ENCODE data around the gene MAGI1.
"Not testable (repeated sequence)": the region's sequence is repeated elsewhere in the genome, so short reads cannot be mapped to it uniquely, and the experiment has no call there.

Gene MAGI1

GRCh38 chr3:65902304-65902793 is 136.4 kb downstream of the MAGI1 start:
- no peak for DNase-seq (ENCODE audit: low spot score)

GRCh38 chr3:65901226-65901625 is 137.5 kb downstream of the MAGI1 start:
- DNase-seq (ENCODE audit: low spot score) = no peak

- no peak for DNase-seq (ENCODE audit: low spot score)
Measured at GRCh38 chr3:65899226-65899625, 139.5 kb downstream of the MAGI1 start.

GRCh38 chr3:65897766-65898165 is 141.0 kb downstream of the MAGI1 start:
- DNase-seq (ENCODE audit: low spot score) = no peak

- DNase-seq (ENCODE audit: low spot score) = no peak
Measured at GRCh38 chr3:65896321-65896720, 142.4 kb downstream of the MAGI1 start.

- peak; percentile 44 for DNase-seq (ENCODE audit: low spot score)
Measured at GRCh38 chr3:65894679-65895453, 143.9 kb downstream of the MAGI1 start.

DNA sequence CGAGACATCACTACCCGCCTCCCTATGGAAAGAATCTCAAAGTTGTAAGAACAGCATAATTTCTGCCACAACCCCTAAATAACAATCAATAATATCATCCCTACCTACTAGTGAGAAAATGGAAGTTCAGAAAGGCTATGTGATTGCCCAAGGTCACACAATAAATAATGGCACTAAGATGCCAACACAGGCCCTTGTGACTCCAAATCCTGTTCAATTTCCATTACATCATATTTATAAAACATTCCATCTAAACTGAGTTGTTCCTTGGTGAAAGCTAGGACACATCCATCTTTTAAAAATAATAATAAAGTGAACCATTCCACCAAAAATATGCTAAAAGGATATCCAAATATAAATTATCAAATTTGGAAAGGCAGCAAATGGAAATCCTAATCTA is 144.6 kb downstream of the MAGI1 start:
- no peak for DNase-seq (ENCODE audit: low spot score)

GRCh38 chr3:65893631-65894030 is 145.1 kb downstream of the MAGI1 start:
- no peak for DNase-seq (ENCODE audit: low spot score)

GRCh38 chr3:65891477-65891876 is 147.2 kb downstream of the MAGI1 start:
- DNase-seq (ENCODE audit: low spot score) = not testable (repeated sequence)

GRCh38 chr3:65890328-65890727 is 148.4 kb downstream of the MAGI1 start:
- no peak for DNase-seq (ENCODE audit: low spot score)

- DNase-seq (ENCODE audit: low spot score) = no peak
Measured at GRCh38 chr3:65889707-65890099, 149.0 kb downstream of the MAGI1 start.

- DNase-seq (ENCODE audit: low spot score) = peak; percentile 86
Measured at GRCh38 chr3:65888980-65889706, 149.6 kb downstream of the MAGI1 start.

DNA sequence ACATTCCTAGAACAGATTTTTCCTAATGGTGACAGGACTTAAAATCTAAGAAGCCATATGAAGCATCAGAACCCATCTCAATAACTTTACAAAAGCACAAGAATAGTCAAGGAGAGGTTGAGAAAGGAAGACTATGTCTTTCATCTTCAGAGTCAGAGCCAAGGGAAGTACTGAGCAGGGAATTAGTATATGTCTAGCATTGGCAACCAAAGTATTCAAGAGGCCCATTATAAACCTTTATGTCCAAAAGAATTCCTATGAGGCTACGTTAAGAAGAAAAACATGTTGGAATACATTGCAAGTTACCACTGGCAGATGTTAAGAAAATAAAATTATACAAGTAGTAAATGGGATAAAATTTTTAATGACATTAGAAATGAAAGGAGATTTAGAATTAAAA is 150.5 kb downstream of the MAGI1 start:
- no peak for DNase-seq (ENCODE audit: low spot score)

GRCh38 chr3:65886391-65886790 is 152.3 kb downstream of the MAGI1 start:
- DNase-seq (ENCODE audit: low spot score) = no peak

- DNase-seq (ENCODE audit: low spot score) = no peak
Measured at GRCh38 chr3:65884071-65884470, 154.6 kb downstream of the MAGI1 start.

DNA sequence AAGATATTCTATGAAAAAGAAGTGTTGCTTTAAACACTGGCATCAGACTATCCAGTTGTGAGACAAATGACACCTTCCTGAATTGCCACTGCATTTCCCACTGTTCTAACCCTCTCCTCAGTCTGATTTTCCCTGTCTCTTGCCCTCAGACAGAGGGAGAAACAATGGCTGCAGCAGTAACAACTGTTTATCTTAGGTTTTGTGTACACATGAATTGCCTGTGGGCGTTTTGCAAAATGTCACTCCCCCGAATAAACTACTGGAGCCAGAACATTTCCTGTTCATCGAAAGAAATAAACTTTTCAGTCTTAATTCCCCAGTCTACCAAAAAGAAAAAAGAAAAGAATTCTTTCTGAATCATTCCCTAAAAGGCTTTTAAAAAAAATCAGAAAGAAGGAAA is 155.1 kb downstream of the MAGI1 start:
- peak; percentile 27 for DNase-seq (ENCODE audit: low spot score)

DNA sequence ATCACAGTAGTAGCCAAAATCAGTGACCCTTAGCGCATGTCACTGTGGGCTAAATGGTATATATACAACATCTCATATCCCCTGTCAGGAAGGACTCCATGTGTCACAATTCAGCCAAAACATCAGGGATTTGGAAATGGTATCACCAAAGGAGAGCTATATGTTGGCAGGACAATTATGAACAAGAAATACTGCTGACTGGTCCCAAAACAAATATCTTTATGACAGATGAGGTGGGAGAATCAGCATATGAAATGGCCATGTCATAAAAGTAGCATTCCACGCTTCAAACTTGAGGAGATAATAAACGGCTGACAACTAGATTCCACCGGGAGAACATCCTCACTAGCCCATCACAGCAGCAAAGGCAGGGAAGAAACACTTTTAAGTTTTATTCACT is 158.4 kb downstream of the MAGI1 start:
- DNase-seq (ENCODE audit: low spot score) = no peak

DNA sequence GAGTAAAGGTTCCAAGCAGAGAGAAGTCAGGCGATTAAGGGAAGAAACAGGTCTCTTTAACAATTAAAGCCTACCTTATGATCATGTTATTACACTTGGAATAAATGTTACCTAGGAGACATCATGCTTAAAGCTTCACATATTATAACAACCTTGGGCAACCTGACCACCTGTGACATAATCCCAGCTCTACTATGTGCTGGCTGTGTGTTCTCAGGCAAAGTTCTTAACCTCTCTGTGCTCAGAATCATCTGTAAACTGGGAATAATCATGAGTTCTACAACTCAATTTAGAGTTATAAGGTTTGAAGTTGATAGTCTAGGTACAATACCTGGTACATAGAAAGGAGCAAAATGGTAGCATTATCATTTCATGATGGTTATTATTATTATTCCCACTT is 159.3 kb downstream of the MAGI1 start:
- DNase-seq (ENCODE audit: low spot score) = no peak

GRCh38 chr3:65878831-65879230 is 159.9 kb downstream of the MAGI1 start:
- no peak for DNase-seq (ENCODE audit: low spot score)

DNA sequence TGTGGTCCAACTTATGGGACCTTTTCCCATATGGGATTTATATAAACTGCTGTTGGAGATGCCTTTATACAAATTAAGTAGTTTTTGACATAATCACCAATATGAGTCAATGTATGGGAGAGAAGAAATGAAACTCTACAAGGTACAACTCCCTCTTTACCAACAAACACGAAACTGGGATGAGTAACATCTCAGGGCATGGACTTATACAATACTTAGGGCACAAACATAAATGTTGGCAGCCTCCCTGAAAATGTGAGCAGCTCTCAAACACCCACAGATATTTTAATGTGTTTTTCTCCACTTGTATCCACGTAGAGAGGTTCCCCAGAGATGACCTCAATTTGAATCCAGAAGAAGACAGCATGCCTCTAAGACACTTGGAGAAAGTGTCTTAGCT is 161.6 kb downstream of the MAGI1 start:
- no peak for DNase-seq (ENCODE audit: low spot score)

- no peak for DNase-seq (ENCODE audit: low spot score)
Measured at GRCh38 chr3:65876028-65876420, 162.7 kb downstream of the MAGI1 start.

DNA sequence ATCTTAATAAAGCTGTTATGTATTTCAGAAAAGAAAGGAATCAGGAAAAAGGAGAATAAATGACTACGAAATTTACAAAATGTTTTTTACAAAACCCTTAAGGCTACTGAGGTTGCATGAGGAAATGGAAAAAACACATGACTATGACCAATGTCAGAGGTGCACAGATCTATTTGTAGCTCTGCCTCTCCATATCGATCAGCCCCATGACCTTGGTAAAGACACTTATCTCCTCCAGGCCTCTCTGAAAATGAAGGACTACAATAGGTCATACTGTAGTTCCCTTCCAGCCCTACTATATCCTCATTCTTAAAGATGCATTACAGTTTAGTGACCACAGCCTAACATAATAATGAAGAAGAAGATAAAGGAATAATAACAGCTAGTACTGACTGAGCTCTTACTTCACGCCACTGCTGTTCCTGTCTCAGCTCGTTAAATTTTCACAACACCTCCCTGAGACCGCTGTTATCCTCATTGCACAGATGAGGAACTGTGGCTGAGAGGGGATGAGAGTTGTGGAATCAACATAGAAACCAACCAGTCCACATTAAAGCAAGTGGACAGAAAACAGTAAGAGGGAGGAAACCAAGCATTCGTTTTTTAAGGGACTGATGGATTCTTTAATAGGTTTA is 163.2 kb downstream of the MAGI1 start:
- DNase-seq (ENCODE audit: low spot score) = no peak

- DNase-seq (ENCODE audit: low spot score) = no peak
Measured at GRCh38 chr3:65873869-65874268, 164.8 kb downstream of the MAGI1 start.
